Superior temporal gyrus (tissue), 1 donor: ENCODE measurements around the gene PPP1R10.

ENCODE experiments used
- DNase-seq: peaks from one replicate; pipeline ENCODE4 v3.0.0-alpha.2; 2016; ENCODE audit errors: extremely low spot score

Gene PPP1R10

DNA sequence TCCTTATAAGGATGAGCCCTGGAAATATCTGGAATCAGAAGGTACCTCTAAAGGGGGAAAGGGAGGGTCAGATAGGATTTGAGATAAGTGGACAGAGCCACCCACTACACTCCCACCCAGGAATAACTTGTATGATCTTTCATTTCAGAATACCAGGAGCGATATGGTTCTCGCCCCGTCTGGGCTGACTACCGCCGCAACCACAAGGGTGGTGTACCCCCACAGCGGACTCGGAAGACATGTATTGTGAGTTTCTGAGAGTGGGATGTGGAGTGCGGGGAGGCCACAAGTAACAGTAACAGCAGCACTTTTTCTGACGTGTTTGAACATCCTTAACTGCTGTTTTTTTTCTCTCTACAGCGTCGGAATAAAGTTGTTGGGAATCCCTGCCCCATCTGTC lies 2.5 kb upstream of the PPP1R10 start:
- no peak for DNase-seq

GRCh38 chr6:30618270-30618797 lies 1.3 kb upstream of the PPP1R10 start:
- no peak for DNase-seq

DNA sequence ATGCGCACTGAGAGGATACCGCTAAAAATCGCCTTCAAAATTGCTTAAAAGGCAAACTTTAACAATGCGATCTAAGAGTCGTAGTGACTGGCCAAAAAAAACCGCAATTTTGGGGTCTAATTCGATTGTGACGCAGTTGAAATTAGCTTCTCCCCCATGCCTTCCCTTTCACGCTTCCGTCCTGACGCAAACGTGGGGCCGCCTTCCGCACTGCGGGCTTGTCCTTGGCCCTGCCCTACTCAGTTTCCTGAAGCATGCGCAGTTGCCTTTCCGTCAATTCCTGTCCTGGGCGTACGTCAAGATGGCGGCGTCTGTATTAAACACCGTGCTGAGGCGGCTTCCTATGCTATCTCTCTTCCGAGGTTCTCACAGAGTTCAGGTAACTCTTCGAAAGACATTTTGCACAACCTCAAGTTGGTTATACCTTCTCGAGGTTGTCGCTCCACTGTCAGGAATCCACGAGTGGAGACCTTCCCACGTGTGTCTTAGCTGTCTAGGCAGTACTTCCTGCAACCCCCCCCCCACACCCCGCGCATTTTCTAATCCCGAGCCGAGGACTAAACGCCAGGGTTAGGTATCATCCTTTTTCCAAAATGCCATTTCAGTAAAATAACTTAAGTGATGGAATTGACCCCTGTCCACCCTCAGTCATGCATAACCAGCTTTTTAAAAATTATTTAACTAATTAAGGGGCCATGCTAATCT lies 674 bp upstream of the PPP1R10 start, which contains the start of gene MRPS18B:
Gene MRPS18B (plus strand): TSS at position 276 of the 705 bp plus-strand sequence. CDS start 26 bp downstream, at position 302.
- peak; percentile 99 for DNase-seq

DNA sequence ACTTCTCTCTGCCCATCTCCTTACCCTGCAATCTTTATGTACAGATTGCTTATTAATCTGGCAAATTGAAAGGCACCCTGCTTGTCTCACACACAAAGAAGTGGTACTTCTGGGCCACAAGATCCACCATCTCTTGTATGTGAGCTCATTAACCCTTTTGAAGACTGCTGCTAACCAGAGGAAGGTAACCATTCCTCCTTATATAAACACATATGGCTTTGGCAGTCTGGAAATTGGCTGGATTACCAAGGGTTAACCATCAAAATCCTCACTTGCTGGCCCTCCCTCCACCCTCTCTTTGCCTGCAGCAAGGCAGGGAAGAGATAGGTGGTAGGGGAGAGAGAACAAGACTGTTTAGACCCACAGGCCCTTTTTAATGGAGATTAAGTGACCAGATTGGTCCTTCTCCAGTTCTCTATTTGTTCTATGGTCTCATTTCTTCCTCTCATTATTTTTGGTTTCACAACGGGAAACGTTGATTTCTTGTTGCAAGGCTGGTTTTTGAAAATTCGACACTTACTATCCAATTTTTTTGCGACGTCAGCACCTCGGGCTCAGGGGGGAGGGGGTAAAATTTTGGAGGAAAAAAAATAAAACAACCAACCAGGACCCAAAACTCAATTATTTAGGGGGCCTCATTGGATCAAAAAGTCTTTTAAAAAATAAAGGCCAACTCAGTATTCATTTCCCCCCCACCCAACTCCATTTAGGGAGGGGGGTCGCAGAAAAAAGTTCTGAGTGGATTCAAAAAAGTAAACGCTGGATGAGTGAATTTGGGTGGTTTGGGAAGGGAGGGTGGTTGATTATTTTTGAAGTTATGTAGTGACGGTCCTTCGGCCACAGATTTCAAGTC lies 859 bp downstream of the PPP1R10 start:
- peak; percentile 64 for DNase-seq

- peak; percentile 78 for DNase-seq
These were observed 1.7 kb downstream of the PPP1R10 start for GRCh38 chr6:30615219-30615957.

DNA sequence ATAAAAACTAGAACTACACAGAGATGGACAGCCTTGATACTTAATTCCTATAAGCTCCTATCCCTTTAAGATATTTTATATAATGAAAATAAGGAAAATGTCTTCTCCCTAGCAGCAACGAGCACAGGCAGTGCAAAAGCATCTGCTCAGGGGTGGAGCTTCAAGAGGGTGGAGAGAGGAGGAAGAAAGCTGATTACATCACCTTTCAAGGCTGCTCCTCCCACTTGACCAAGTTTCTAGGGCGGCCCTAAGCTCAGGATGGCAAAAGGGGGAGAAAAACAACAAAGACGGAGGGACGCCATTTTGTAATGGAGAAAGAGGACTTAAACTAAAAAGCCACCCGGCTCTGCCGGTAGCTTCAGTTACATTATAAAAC lies 2.2 kb downstream of the PPP1R10 start:
- peak; percentile 99 for DNase-seq

DNA sequence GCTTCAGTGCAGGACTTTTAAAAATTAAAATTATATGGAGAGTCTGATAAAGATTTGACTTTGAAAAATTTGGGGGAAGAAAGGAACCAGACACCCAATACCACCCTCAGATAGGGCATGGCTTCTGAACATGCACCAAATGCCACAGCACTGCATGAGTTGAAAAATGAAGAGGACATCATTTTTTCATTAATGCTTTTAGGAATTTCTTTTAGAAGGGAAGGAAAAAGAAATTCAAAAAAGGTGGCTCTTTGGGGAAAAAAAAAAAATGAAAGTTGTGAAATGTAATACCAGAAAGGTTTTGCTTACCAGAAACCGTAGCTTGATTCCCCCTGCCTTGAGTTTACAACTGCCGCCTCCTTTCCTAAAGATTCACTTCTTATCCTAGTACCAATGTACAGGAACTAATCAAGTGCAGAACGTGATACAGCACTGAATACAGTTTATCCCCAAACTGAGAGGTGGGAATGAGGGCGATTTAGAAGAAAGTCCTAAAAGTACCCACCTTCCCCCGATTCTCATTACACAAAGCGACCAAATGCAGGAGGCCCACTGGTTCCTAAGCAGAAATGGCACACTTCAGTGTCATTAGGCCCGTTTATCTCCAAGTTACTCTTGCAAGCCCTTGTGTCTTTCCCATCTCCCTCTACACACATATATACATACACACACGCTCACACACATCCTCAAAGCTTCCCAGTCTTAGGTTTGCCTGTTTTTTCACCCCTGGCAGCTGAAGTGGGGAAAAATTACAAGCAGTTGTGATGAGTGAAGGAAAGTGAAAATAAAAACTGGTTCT lies 2.8 kb downstream of the PPP1R10 start:
- DNase-seq: peak; percentile 61

- peak; percentile 25 for DNase-seq
These were observed 3.6 kb downstream of the PPP1R10 start for GRCh38 chr6:30613251-30614043.

DNA sequence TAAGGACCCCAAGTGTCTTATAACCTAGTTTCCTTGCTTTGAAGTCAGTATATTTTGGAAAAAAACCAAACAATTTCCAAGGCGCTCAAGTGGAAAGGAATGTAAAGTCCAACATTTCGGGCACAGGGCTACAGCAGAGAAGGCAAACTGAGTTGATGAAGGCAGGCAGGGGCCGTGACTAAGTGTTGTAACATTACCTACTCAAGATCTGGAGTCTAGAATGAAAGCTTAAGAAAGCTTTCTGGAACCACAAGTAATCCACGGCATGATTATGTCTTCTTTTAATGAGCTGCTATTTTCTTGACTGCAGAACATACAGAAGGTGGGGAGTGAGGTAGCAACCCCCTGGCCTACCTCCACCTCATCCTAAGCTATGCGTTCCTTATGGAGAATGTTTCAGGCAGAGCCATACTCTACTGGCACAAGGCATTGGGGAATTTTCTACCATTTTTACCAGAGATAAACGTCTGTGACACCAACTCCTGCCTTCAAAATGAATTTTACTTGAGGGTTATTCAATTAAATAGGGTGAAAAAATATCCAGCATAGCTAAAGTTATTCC lies 4.3 kb downstream of the PPP1R10 start:
- DNase-seq: no peak

DNA sequence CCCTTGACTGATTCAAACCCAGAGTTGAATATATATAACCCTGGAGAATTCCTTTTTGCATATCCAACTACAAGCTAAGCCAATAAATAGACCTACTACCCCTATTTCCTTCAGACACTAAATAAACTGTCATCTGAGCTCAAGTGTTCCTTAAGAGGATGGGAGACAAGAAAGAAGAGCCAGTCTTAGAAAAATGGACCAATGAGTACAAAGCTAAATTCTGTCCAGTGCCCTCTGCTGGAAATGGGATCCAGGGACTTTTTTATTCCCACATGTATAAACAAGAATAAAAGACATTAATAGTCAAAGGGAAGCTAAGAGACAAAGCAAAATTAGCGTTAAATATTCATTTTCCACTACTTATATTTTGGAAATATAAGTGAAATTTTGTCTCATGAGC lies 4.8 kb downstream of the PPP1R10 start:
- DNase-seq: peak; percentile 53

DNA sequence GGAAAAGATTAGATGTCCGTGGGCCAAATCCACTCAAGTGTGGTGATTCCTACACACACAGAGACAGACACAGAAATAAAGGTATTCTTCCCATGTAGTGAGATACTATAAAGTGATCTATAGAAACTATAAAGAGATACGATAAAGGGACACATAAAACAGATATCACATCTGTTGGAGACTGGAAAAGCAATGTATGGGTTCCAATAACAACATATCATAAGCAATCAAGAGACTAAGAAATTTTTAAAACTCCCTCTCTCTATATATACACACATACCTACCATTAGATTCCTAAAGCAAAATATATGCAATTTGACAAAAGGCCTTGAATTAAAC lies 5.2 kb downstream of the PPP1R10 start:
- DNase-seq: no peak

- DNase-seq: no peak
These were observed 5.7 kb downstream of the PPP1R10 start for GRCh38 chr6:30611150-30611855.

GRCh38 chr6:30610065-30610464 lies 7.0 kb downstream of the PPP1R10 start:
- DNase-seq: no peak

DNA sequence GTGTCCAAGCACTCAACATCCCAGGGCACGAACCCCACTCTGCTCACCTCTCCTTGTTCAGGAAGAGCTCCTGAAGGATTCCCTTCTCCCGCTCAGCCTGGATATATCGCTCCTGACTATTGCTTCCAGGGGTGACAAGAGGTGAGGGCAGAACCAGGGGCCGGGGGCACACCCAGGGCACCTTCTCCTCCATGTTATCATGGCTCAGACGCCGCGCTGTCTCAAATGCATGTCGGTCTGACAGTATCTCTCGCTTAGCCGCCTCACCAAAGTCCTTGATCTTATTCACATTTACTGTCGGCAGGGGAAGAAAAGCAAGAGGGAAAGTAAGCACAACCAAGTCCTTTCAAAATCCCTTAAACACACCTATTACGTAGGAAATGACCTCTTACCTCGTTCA lies 13.1 kb downstream of the PPP1R10 start:
- no peak for DNase-seq

- DNase-seq: no peak
These were observed 15.0 kb downstream of the PPP1R10 start for GRCh38 chr6:30601815-30602641.

- no peak for DNase-seq
These were observed 15.6 kb downstream of the PPP1R10 start for GRCh38 chr6:30601436-30601814.

DNA sequence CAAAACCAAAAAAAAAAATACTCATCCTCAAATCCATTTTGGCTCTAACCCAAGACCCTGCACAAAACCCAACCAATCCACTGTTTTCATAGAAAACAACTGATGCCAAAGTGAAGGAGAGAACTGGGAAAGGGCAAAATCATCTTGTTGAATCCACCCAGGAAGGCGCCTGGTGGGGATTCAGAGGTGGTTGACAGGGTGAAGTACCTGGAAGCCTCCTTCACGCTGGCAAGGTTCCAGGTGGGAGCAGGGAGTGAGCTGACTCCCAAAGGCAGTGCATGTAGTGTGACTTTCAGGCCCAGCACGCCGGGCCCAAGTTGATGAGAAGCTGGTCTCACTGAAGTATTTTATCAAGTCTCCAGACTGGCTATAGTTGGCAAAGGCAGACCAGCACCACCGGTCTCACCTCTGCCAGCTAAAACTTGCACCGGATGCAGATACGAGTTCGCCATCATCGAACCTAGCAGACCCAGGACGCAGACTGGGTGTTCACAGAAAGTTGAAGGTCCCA lies 16.5 kb downstream of the PPP1R10 start:
- no peak for DNase-seq

DNA sequence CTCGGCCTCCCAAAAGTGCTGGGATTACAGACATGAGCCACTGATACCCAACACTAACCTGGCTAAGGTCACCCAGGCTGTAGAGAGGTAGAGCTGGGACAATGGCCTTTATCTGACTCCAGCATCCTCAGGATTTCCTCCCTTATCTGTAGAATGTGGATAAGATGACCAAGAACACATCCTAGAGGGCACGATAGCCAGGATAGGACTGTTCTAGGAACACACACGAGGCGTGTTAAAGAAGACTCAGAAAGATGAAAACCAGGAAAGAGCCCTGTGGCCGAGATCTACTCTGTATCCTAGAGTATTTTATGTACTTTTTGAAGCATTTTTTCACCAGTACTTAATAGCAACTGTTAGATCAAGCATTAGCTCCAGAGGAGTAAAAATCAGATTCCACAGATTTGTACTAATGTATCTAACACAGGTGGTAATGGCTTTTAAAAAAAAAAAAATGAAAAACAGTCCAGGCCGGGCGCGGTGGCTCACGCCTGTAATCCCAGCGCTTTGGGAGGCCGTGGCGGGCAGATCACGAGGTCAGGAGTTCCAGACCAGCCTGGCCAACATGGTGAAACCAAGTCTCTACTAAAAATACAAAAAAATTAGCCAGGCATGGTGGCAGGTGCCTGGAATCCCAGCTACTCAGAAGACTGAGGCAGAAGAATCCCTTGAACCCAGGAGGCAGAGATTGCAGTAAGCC lies 17.3 kb downstream of the PPP1R10 start:
- no peak for DNase-seq
